ENCODE results near the gene BRSK2. TPM values are rescaled to one million over a fixed set of nuclear protein-coding genes. Genes with fewer than 3 reads are reported as not detected.
"Not testable (repeated sequence)": the region's sequence is repeated elsewhere in the genome, so short reads cannot be mapped to it uniquely, and the experiment has no call there.

BRSK2 gene
- total RNA-seq, 4 donors from 2014 or later = 0.26 to 0.30 TPM; not detected in 2

- H3K4me1 ChIP-seq = peaks cover 10% of the 10 kb centered on the region
- no peaks in the 10 kb centered on the region for H3K9me3 ChIP-seq
- no peak for TF ChIP-seq POLR2A (IDR thresholded peaks at IDR 0.05)
- TF ChIP-seq POLR2AphosphoS5 (IDR thresholded peaks at IDR 0.05) = no peak
- H3K4me3 ChIP-seq = no peak overlapping the region
- no peak for DNase-seq (ENCODE audit: low spot score in 2 of 2)
- 84% methylated on average over 20 of the region's 29 CpGs for WGBS
- no peak overlapping the region for H3K27ac ChIP-seq
- H3K36me3 ChIP-seq = no peaks in the 10 kb centered on the region
- H3K27me3 ChIP-seq = peaks cover 53% of the 10 kb centered on the region
These were observed 44.4 kb downstream of the BRSK2 start for GRCh38 chr11:1433977-1434640.

GRCh38 chr11:1435479-1435819 is 45.7 kb downstream of the BRSK2 start:
- not testable (repeated sequence) for DNase-seq (ENCODE audit: low spot score in 2 of 2); H3K9me3 ChIP-seq; H3K27ac ChIP-seq; H3K4me1 ChIP-seq; H3K4me3 ChIP-seq; H3K36me3 ChIP-seq
- H3K27me3 ChIP-seq = peaks cover 63% of the 10 kb centered on the region
- WGBS = 88% methylated on average over 16 of the region's 20 CpGs

GRCh38 chr11:1435820-1436467 is 46.2 kb downstream of the BRSK2 start:
- H3K9me3 ChIP-seq = no peaks in the 10 kb centered on the region
- 7% methylated on average over 3 of the region's 29 CpGs for WGBS
- H3K27ac ChIP-seq = no peak overlapping the region
- DNase-seq (ENCODE audit: low spot score in 2 of 2) = no peak
- H3K4me3 ChIP-seq = no peak overlapping the region
- TF ChIP-seq POLR2A (IDR thresholded peaks at IDR 0.05) (no peak), POLR2AphosphoS5 (IDR thresholded peaks at IDR 0.05) (no peak), EP300 (IDR thresholded peaks at IDR 0.05) (no peak), CTCF (IDR thresholded peaks at IDR 0.05) (no peak)
- H3K4me1 ChIP-seq = peaks cover 10% of the 10 kb centered on the region
- H3K27me3 ChIP-seq = peaks cover 67% of the 10 kb centered on the region
- no peaks in the 10 kb centered on the region for H3K36me3 ChIP-seq

- DNase-seq (ENCODE audit: low spot score in 2 of 2) = no peak
- Histone ChIP-seq H3K4me3 (no peak overlapping the region), H3K9me3 (no peaks in the 10 kb centered on the region), H3K36me3 (no peaks in the 10 kb centered on the region), H3K4me1 (peaks cover 10% of the 10 kb centered on the region), H3K27ac (no peak overlapping the region), H3K27me3 (peaks cover 67% of the 10 kb centered on the region)
- no peak for TF ChIP-seq EP300 (IDR thresholded peaks at IDR 0.05)
- no peak for TF ChIP-seq POLR2A (IDR thresholded peaks at IDR 0.05)
- no peak for TF ChIP-seq POLR2AphosphoS5 (IDR thresholded peaks at IDR 0.05)
- no peak for TF ChIP-seq CTCF (IDR thresholded peaks at IDR 0.05)
- 20% methylated on average over 2 of the region's 13 CpGs for WGBS
These were observed 46.8 kb downstream of the BRSK2 start for GRCh38 chr11:1436468-1437039.

- Histone ChIP-seq H3K27ac (no peak overlapping the region), H3K4me1 (peaks cover 10% of the 10 kb centered on the region), H3K27me3 (peaks cover 74% of the 10 kb centered on the region), H3K4me3 (no peak overlapping the region), H3K36me3 (no peaks in the 10 kb centered on the region), H3K9me3 (no peaks in the 10 kb centered on the region)
- no CpG with 5 or more reads among the region's 6 CpGs for WGBS
- DNase-seq (ENCODE audit: low spot score in 2 of 2) = no peak
- TF ChIP-seq POLR2A (IDR thresholded peaks at IDR 0.05) (no peak), CTCF (IDR thresholded peaks at IDR 0.05) (no peak), POLR2AphosphoS5 (IDR thresholded peaks at IDR 0.05) (no peak), EP300 (IDR thresholded peaks at IDR 0.05) (no peak)
These were observed 47.8 kb downstream of the BRSK2 start for GRCh38 chr11:1437500-1437899.

GRCh38 chr11:1438261-1438966 is 48.7 kb downstream of the BRSK2 start:
- no peaks in the 10 kb centered on the region for H3K9me3 ChIP-seq
- H3K4me3 ChIP-seq = no peak overlapping the region
- 51% methylated on average over 11 of the region's 19 CpGs for WGBS
- H3K27me3 ChIP-seq = peaks cover 80% of the 10 kb centered on the region
- no peak for DNase-seq (ENCODE audit: low spot score in 2 of 2)
- no peak for TF ChIP-seq EP300 (IDR thresholded peaks at IDR 0.05)
- TF ChIP-seq POLR2A (IDR thresholded peaks at IDR 0.05) = no peak
- TF ChIP-seq CTCF (IDR thresholded peaks at IDR 0.05) = no peak
- no peak for TF ChIP-seq POLR2AphosphoS5 (IDR thresholded peaks at IDR 0.05)
- H3K4me1 ChIP-seq = peaks cover 10% of the 10 kb centered on the region
- no peak overlapping the region for H3K27ac ChIP-seq
- H3K36me3 ChIP-seq = no peaks in the 10 kb centered on the region
